HepG2 (cell line): ENCODE data around the gene PLSCR5. TPM values are rescaled to one million over a fixed set of nuclear protein-coding genes. Genes with fewer than 3 reads are reported as not detected.

Source experiments
- BATF2 ChIP-seq: sonication (generic); formaldehyde crosslinking; IDR thresholded peaks from 2 replicates; pipeline ENCODE4 v1.8.0; 2022; ENCODE audit warnings: mild to moderate bottlenecking, missing genetic modification reagents, moderate library complexity
- FOXO4 ChIP-seq: sonication (generic); formaldehyde crosslinking; conservative IDR thresholded peaks from 2 replicates; pipeline ENCODE4 v1.8.1; 2023; ENCODE audit warnings: missing genetic modification reagents
- HNF4G ChIP-seq, 2 experiments: sonication (generic) in 1 of 2; formaldehyde crosslinking in 1 of 2; IDR thresholded peaks; 2 replicates each; pipeline versions ENCODE4 v1.4.0 to v1.6.1; 2011 to 2020; ENCODE audit warnings: borderline replicate concordance in 2 of 2, low read depth in 2 of 2, mild to moderate bottlenecking in 2 of 2, low read length in 1 of 2, missing genetic modification reagents in 1 of 2, moderate library complexity in 1 of 2
- MEIS1 ChIP-seq: sonication (generic); formaldehyde crosslinking; IDR thresholded peaks from 2 replicates; pipeline ENCODE4 v1.9.0; 2021; ENCODE audit warnings: mild to moderate bottlenecking, missing genetic modification reagents, moderate library complexity, borderline replicate concordance
- MIXL1 ChIP-seq: IDR thresholded peaks from 2 replicates; pipeline ENCODE4 v1.6.1; 2016
- PREB ChIP-seq: sonication (generic); formaldehyde crosslinking; IDR thresholded peaks from 2 replicates; pipeline ENCODE4 v1.4.0; 2020; ENCODE audit warnings: missing genetic modification reagents
- REXO4 ChIP-seq: sonication (generic); formaldehyde crosslinking; IDR thresholded peaks from 2 replicates; pipeline ENCODE4 v1.8.0; 2022; ENCODE audit warnings: missing genetic modification reagents, mild to moderate bottlenecking, borderline replicate concordance
- RFXANK ChIP-seq: IDR thresholded peaks from 2 replicates; pipeline ENCODE4 v1.6.1; 2016
- SIN3A ChIP-seq: IDR thresholded peaks from 2 replicates; pipeline ENCODE4 v1.6.1; 2011; ENCODE audit warnings: low read depth, mild to moderate bottlenecking, control low read depth, low read length, borderline replicate concordance
- SMARCE1 ChIP-seq: fragments of 450-650 bp; IDR thresholded peaks from 2 replicates; pipeline ENCODE4 v1.6.1; 2017; ENCODE audit warnings: borderline replicate concordance
- SRSF4 ChIP-seq: fragments of 200-400 bp; formaldehyde crosslinking; IDR thresholded peaks from one replicate; pipeline ENCODE4 v1.6.1; 2018; ENCODE audit warnings: mild to moderate bottlenecking, low read depth, low read length, moderate library complexity; ENCODE audit not compliant: poor library complexity, severe bottlenecking
- STAT5B ChIP-seq: sonication (generic); formaldehyde crosslinking; IDR thresholded peaks from 2 replicates; pipeline ENCODE4 v1.4.0; 2020; ENCODE audit warnings: missing genetic modification reagents
- U2AF2 ChIP-seq: fragments of 200-400 bp; formaldehyde crosslinking; IDR thresholded peaks from 2 replicates; pipeline ENCODE4 v1.6.1; 2017; ENCODE audit warnings: low read depth, mild to moderate bottlenecking, low read length
- ZKSCAN8 ChIP-seq: IDR thresholded peaks from 2 replicates; pipeline ENCODE4 v1.6.1; 2016; ENCODE audit warnings: borderline replicate concordance, missing genetic modification reagents, missing compliant biosample characterization
- ZNF17 ChIP-seq: sonication (generic); formaldehyde crosslinking; IDR thresholded peaks from 2 replicates; pipeline ENCODE4 v1.5.0; 2020; ENCODE audit warnings: mild to moderate bottlenecking, missing genetic modification reagents
- ZNF205 ChIP-seq: IDR thresholded peaks from 2 replicates; pipeline ENCODE4 v1.6.1; 2018; ENCODE audit warnings: missing biosample characterization, missing genetic modification reagents
- ZNF256 ChIP-seq: sonication (generic); formaldehyde crosslinking; conservative IDR thresholded peaks from 2 replicates; pipeline ENCODE4 v1.4.0; 2020; ENCODE audit warnings: missing genetic modification reagents
- ZNF275 ChIP-seq: sonication (generic); formaldehyde crosslinking; IDR thresholded peaks from 2 replicates; pipeline ENCODE4 v1.8.0; 2022; ENCODE audit warnings: missing genetic modification reagents, mild to moderate bottlenecking, inconsistent platforms, borderline replicate concordance
- ZNF329 ChIP-seq: sonication (generic); formaldehyde crosslinking; IDR thresholded peaks from 2 replicates; pipeline ENCODE4 v1.9.0; 2021; ENCODE audit warnings: low read depth, mild to moderate bottlenecking, missing genetic modification reagents
- ZNF652 ChIP-seq: IDR thresholded peaks from 2 replicates; pipeline ENCODE4 v1.6.1; 2016; ENCODE audit warnings: low read depth, borderline replicate concordance
- ZNF687 ChIP-seq: sonication (generic); formaldehyde crosslinking; IDR thresholded peaks from 2 replicates; pipeline ENCODE4 v1.5.1; 2020; ENCODE audit warnings: mild to moderate bottlenecking, missing genetic modification reagents, moderate library complexity
- polyA plus RNA-seq, 8 experiments: library from polyadenylated mRNA; depleted of rRNA in 3 of 8; stranded (reverse) in 7 of 8; unstranded in 1 of 8; fragments of >200 nt; fragmentation: Illumina TruSeq in 4 of 8; extraction: Trizol in 4 of 8; gene quantifications; 2 replicates each; pipeline versions ENCODE4 v1.2.1 to v1.2.3, GENCODE V29; 2011 to 2016; ENCODE audit warnings: low read depth in 4 of 8, missing spikeins in 1 of 8, mixed read lengths in 1 of 8; ENCODE audit not compliant: insufficient read depth in 1 of 8
- total RNA-seq, 5 experiments: library from RNA; depleted of rRNA; stranded (reverse); fragments of >200 nt; fragmentation: Illumina TruSeq; extraction: Trizol; gene quantifications; 2 replicates each; pipeline ENCODE4 v1.2.3, GENCODE V29; 2016; ENCODE audit warnings: low read depth in 1 of 5

Gene PLSCR5
- total and polyA plus RNA-seq, 2 of the 13 experiments (the other 11 are each of a cell fraction or from before 2014, with no cell fraction given): 0.50 TPM; not detected in 1

- no peak for TF ChIP-seq FOXO4 (CRISPR knock-in tag)
- TF ChIP-seq SRSF4: no peak
- no peak for TF ChIP-seq PREB (CRISPR knock-in tag)
- no peak for TF ChIP-seq RFXANK (CRISPR knock-in tag)
- no peak for TF ChIP-seq ZNF205 (CRISPR knock-in tag)
- no peak for TF ChIP-seq BATF2 (CRISPR knock-in tag)
- no peak for TF ChIP-seq SMARCE1
- no peak for TF ChIP-seq ZNF329 (CRISPR knock-in tag)
- no peak for TF ChIP-seq U2AF2
- no peak; the same call in 1 of the 2 replicates for TF ChIP-seq HNF4G (IDR thresholded peaks at IDR 0.05; ENCODE audit: borderline replicate concordance, low read depth, low read length)
- TF ChIP-seq HNF4G (CRISPR knock-in tag; IDR thresholded peaks at IDR 0.05; ENCODE audit: borderline replicate concordance, low read depth): no peak
- no peak for TF ChIP-seq REXO4 (CRISPR knock-in tag)
- peak; percentile 55; the same call in 1 of the 2 replicates for TF ChIP-seq MIXL1 (CRISPR knock-in tag)
- TF ChIP-seq MEIS1 (CRISPR knock-in tag): no peak
- no peak for TF ChIP-seq STAT5B
- no peak for TF ChIP-seq ZNF17 (CRISPR knock-in tag)
- TF ChIP-seq ZNF256 (CRISPR knock-in tag): no peak
- no peak for TF ChIP-seq SIN3A
- no peak for TF ChIP-seq ZNF275
- TF ChIP-seq ZNF687 (CRISPR knock-in tag): no peak
- no peak for TF ChIP-seq ZNF652 (CRISPR knock-in tag)
- TF ChIP-seq ZKSCAN8: peak; percentile 28; the same call in 1 of the 2 replicates
Observed at GRCh38 chr3:146581080-146581601, 24.0 kb downstream of the PLSCR5 start (continued).
